IPS-20b (cell line): ENCODE results near the gene PLP2.

Experiments used
- H3K27ac ChIP-seq: one replicate; pipeline ENCODE4 v1.5.1; 2013; ENCODE audit warnings: low read length
- H3K27me3 ChIP-seq: 2 replicates; pipeline ENCODE4 v1.6.1; 2013; ENCODE audit warnings: mild to moderate bottlenecking, low read length, inconsistent platforms; ENCODE audit not compliant: insufficient read depth
- H3K36me3 ChIP-seq: 2 replicates; pipeline ENCODE4 v1.6.1; 2013; ENCODE audit warnings: low read depth, mild to moderate bottlenecking, inconsistent platforms, low read length, moderate library complexity; ENCODE audit not compliant: insufficient read depth
- H3K4me1 ChIP-seq: 2 replicates; pipeline ENCODE4 v1.6.1; 2013; ENCODE audit warnings: mild to moderate bottlenecking, control low read depth, inconsistent platforms, low read length, moderate library complexity; ENCODE audit not compliant: insufficient read depth
- H3K4me3 ChIP-seq: 2 replicates; pipeline ENCODE4 v1.5.1; 2013; ENCODE audit warnings: mild to moderate bottlenecking, low read length, inconsistent platforms
- H3K9ac ChIP-seq: 2 replicates; pipeline ENCODE4 v1.6.1; 2013; ENCODE audit warnings: low read depth, mild to moderate bottlenecking, inconsistent platforms, low read length, moderate library complexity
- H3K9me3 ChIP-seq: 2 replicates; pipeline ENCODE4 v1.6.1; 2013; ENCODE audit warnings: mild to moderate bottlenecking, low read depth, low read length, inconsistent platforms; ENCODE audit not compliant: insufficient read depth

The PLP2 gene

GRCh38 chrX:49203536-49203935, 31.8 kb downstream of the PLP2 start:
- Histone ChIP-seq H3K27me3 (peaks cover 10% of the 10 kb centered on the region), H3K9me3 (no peaks in the 10 kb centered on the region), H3K9ac (no peak overlapping the region), H3K36me3 (no peaks in the 10 kb centered on the region), H3K27ac (no peak overlapping the region), H3K4me3 (no peak overlapping the region), H3K4me1 (no peaks in the 10 kb centered on the region; the same call in 1 of the 2 replicates)

- Histone ChIP-seq H3K4me1 (no peaks in the 10 kb centered on the region; the same call in 1 of the 2 replicates), H3K27ac (no peak overlapping the region), H3K36me3 (no peaks in the 10 kb centered on the region), H3K9me3 (no peaks in the 10 kb centered on the region), H3K4me3 (no peak overlapping the region), H3K9ac (no peak overlapping the region), H3K27me3 (peaks cover 5% of the 10 kb centered on the region)
These were observed 32.3 kb downstream of the PLP2 start for GRCh38 chrX:49204017-49204416.

- no peak overlapping the region for H3K27ac ChIP-seq
- H3K9me3 ChIP-seq: no peaks in the 10 kb centered on the region
- no peaks in the 10 kb centered on the region for H3K36me3 ChIP-seq
- H3K27me3 ChIP-seq: no peaks in the 10 kb centered on the region
- H3K4me3 ChIP-seq: no peak overlapping the region
- H3K9ac ChIP-seq: no peak overlapping the region
- no peaks in the 10 kb centered on the region for H3K4me1 ChIP-seq
These were observed 33.0 kb downstream of the PLP2 start for GRCh38 chrX:49204709-49205108.

- H3K4me3 ChIP-seq: no peak overlapping the region
- H3K27me3 ChIP-seq: no peaks in the 10 kb centered on the region
- no peaks in the 10 kb centered on the region for H3K36me3 ChIP-seq
- H3K4me1 ChIP-seq: no peaks in the 10 kb centered on the region
- H3K9ac ChIP-seq: no peak overlapping the region
- no peak overlapping the region for H3K27ac ChIP-seq
- H3K9me3 ChIP-seq: no peaks in the 10 kb centered on the region
These were observed 33.7 kb downstream of the PLP2 start for GRCh38 chrX:49205443-49205842.

GRCh38 chrX:49206543-49206942, 34.8 kb downstream of the PLP2 start:
- Histone ChIP-seq H3K9ac (no peak overlapping the region), H3K36me3 (no peaks in the 10 kb centered on the region), H3K27ac (no peak overlapping the region), H3K9me3 (no peaks in the 10 kb centered on the region), H3K4me1 (no peaks in the 10 kb centered on the region), H3K4me3 (no peak overlapping the region), H3K27me3 (no peaks in the 10 kb centered on the region)

GRCh38 chrX:49208399-49208798, 36.7 kb downstream of the PLP2 start:
- Histone ChIP-seq H3K9ac (no peak overlapping the region), H3K9me3 (no peaks in the 10 kb centered on the region), H3K27me3 (no peaks in the 10 kb centered on the region), H3K4me3 (no peak overlapping the region), H3K27ac (no peak overlapping the region), H3K4me1 (no peaks in the 10 kb centered on the region), H3K36me3 (no peaks in the 10 kb centered on the region)

- no peak overlapping the region; the same call in 1 of the 2 replicates for H3K9ac ChIP-seq
- peak overlapping the region; percentile 38; the same call in 1 of the 2 replicates for H3K4me3 ChIP-seq
- no peak overlapping the region for H3K27ac ChIP-seq
- H3K9me3 ChIP-seq: no peaks in the 10 kb centered on the region
- H3K36me3 ChIP-seq: no peaks in the 10 kb centered on the region
- H3K4me1 ChIP-seq: no peaks in the 10 kb centered on the region
- H3K27me3 ChIP-seq: no peaks in the 10 kb centered on the region
These were observed 37.9 kb downstream of the PLP2 start for GRCh38 chrX:49209434-49210251.

- Histone ChIP-seq H3K9ac (no peak overlapping the region), H3K4me3 (no peak overlapping the region), H3K36me3 (no peaks in the 10 kb centered on the region), H3K27me3 (no peaks in the 10 kb centered on the region), H3K27ac (no peak overlapping the region), H3K9me3 (no peaks in the 10 kb centered on the region), H3K4me1 (no peaks in the 10 kb centered on the region)
These were observed 38.7 kb downstream of the PLP2 start for GRCh38 chrX:49210406-49210805.

- H3K36me3 ChIP-seq: no peaks in the 10 kb centered on the region
These were observed 39.4 kb downstream of the PLP2 start for GRCh38 chrX:49211074-49211473.

GRCh38 chrX:49212209-49212608, 40.5 kb downstream of the PLP2 start:
- Histone ChIP-seq H3K4me3 (no peak overlapping the region), H3K27ac (no peak overlapping the region), H3K4me1 (no peaks in the 10 kb centered on the region), H3K9me3 (no peaks in the 10 kb centered on the region), H3K27me3 (no peaks in the 10 kb centered on the region), H3K9ac (no peak overlapping the region), H3K36me3 (no peaks in the 10 kb centered on the region)

More at GRCh38 chrX:49211074-49211473, 39.4 kb downstream of the PLP2 start:
- no peaks in the 10 kb centered on the region for H3K9me3 ChIP-seq
- no peak overlapping the region for H3K27ac ChIP-seq
- no peak overlapping the region for H3K9ac ChIP-seq
- H3K4me3 ChIP-seq: no peak overlapping the region
- no peaks in the 10 kb centered on the region for H3K27me3 ChIP-seq
- no peaks in the 10 kb centered on the region for H3K4me1 ChIP-seq

- Histone ChIP-seq H3K27ac (no peak overlapping the region), H3K27me3 (no peaks in the 10 kb centered on the region), H3K36me3 (no peaks in the 10 kb centered on the region), H3K9me3 (no peaks in the 10 kb centered on the region), H3K4me3 (no peak overlapping the region), H3K4me1 (no peaks in the 10 kb centered on the region), H3K9ac (no peak overlapping the region)
These were observed 41.2 kb downstream of the PLP2 start for GRCh38 chrX:49212861-49213260.

- Histone ChIP-seq H3K27ac (no peak overlapping the region), H3K9me3 (no peaks in the 10 kb centered on the region), H3K4me3 (no peak overlapping the region)
These were observed 42.7 kb downstream of the PLP2 start for GRCh38 chrX:49214416-49214815.

More at GRCh38 chrX:49214416-49214815, 42.7 kb downstream of the PLP2 start:
- H3K27me3 ChIP-seq: no peaks in the 10 kb centered on the region
- H3K4me1 ChIP-seq: no peaks in the 10 kb centered on the region
- H3K36me3 ChIP-seq: no peaks in the 10 kb centered on the region
- H3K9ac ChIP-seq: no peak overlapping the region
